Spleen (tissue), 11 donors: ENCODE results near the gene EML3. TPM values are rescaled to one million over a fixed set of nuclear protein-coding genes. Genes with fewer than 3 reads are reported as not detected.
"Not testable (repeated sequence)": the region's sequence is repeated elsewhere in the genome, so short reads cannot be mapped to it uniquely, and the experiment has no call there.

Experiments
- DNase-seq: peaks from one replicate; pipeline ENCODE4 v3.0.0-alpha.2; 2020
- H3K27ac ChIP-seq, 8 donors: fragments of 200-600 bp; sonication (generic) in 7 of 8; 1 replicate in 4 of 8; 2 replicates in 4 of 8; pipeline versions ENCODE4 v1.5.0 to v1.8.0; 2016 to 2021; ENCODE audit warnings: inconsistent platforms in 4 of 8, mild to moderate bottlenecking in 4 of 8, moderate library complexity in 1 of 8
- H3K27me3 ChIP-seq, 7 donors: fragments of 200-600 bp; sonication (generic) in 6 of 7; replicated peaks in 1 of 7; 1 replicate in 4 of 7; 2 replicates in 3 of 7; pipeline versions ENCODE4 v1.5.0 to v1.8.0; 2016 to 2021; ENCODE audit warnings: inconsistent platforms in 3 of 7, mild to moderate bottlenecking in 1 of 7
- H3K36me3 ChIP-seq, 6 donors: fragments of 200-600 bp; sonication (generic) in 5 of 6; 1 replicate in 4 of 6; 2 replicates in 2 of 6; pipeline versions ENCODE4 v1.5.0 to v1.8.0; 2016 to 2021; ENCODE audit warnings: inconsistent platforms in 2 of 6
- H3K4me1 ChIP-seq, 6 donors: fragments of 200-600 bp; sonication (generic) in 5 of 6; 1 replicate in 3 of 6; 2 replicates in 3 of 6; pipeline versions ENCODE4 v1.5.0 to v1.8.0; 2016 to 2021; ENCODE audit warnings: inconsistent platforms in 3 of 6
- H3K4me3 ChIP-seq, 8 donors: fragments of 200-600 bp; sonication (generic) in 7 of 8; 1 replicate in 4 of 8; 2 replicates in 4 of 8; pipeline versions ENCODE4 v1.5.0 to v1.8.0; 2016 to 2021; ENCODE audit warnings: inconsistent platforms in 4 of 8, mild to moderate bottlenecking in 4 of 8, moderate library complexity in 2 of 8
- H3K9me3 ChIP-seq, 8 donors: fragments of 200-600 bp; sonication (generic) in 7 of 8; 1 replicate in 4 of 8; 2 replicates in 4 of 8; pipeline versions ENCODE4 v1.5.0 to v1.8.0; 2016 to 2021; ENCODE audit warnings: inconsistent platforms in 4 of 8
- POLR2A ChIP-seq, 3 donors: fragments of 450-650 bp; IDR thresholded peaks; one replicate each; pipeline ENCODE4 v1.5.1; 2017; ENCODE audit warnings: antibody characterized with exemption in 3 of 3, mild to moderate bottlenecking in 1 of 3
- POLR2AphosphoS5 ChIP-seq, 3 donors: sonication (generic); formaldehyde crosslinking; IDR thresholded peaks; one replicate each; pipeline ENCODE4 v1.5.1; 2017; ENCODE audit warnings: antibody characterized with exemption in 3 of 3
- WGBS, 5 donors: extraction: QIAGEN DNeasy Blood & Tissue Kit in 3 of 5; methylation state at CpG; one replicate each; pipeline versions ENCODE4 v1.1.5 to v1.1.7; 2013 to 2018; 5-methylcytosine and 5-hydroxymethylcytosine counted together
- intact Hi-C: fragments of 100-400 bp; cut with DNase I; formaldehyde crosslinking; loops from one replicate; pipeline ENCODE4 v1.15.0; 2023; ENCODE audit warnings: low total_unique reads
- polyA plus RNA-seq, 3 donors: library from polyadenylated mRNA; stranded (reverse); fragments of 200-250 nt; gene quantifications; one replicate each; pipeline ENCODE4 v1.2.1, GENCODE V29; 2013
- total RNA-seq, 7 donors: library from RNA; depleted of rRNA in 3 of 7; stranded (reverse); fragments of >200 nt in 3 of 7; fragmentation: NEBNext Ultra II Directional in 4 of 7; extraction: Animal tissue kit (Norgen Biotek cat#: 25700) in 4 of 7; gene quantifications; one replicate each; pipeline versions ENCODE4 v1.1.0 to v1.2.1, GENCODE V29; 2016 to 2021
- TF ChIP-seq, protein P1 (sequence below), 11 experiments: fragments of 200-600 bp in 7 of 11; fragments of 450-650 bp in 4 of 11; sonication (generic) in 4 of 11; IDR thresholded peaks in 8 of 11; conservative IDR thresholded peaks in 3 of 11; 1 replicate in 7 of 11; 2 replicates in 4 of 11; pipeline versions ENCODE4 v1.4.0 to v1.8.0; 2016 to 2021; ENCODE audit warnings: antibody characterized with exemption in 11 of 11, inconsistent platforms in 4 of 11, mild to moderate bottlenecking in 1 of 11
- donor health status: healthy with polysubstance abuse.
- donor health status: DM: no; HTN: no; CAD: no; lungs with moderate emphysema.
- donor health status: DM: no; HTN: no; CAD: no.
- donor health status: Bipolar disorder and iron deficiency.
- donor health status: healthy.
- donor health status: DM: no; HTN: no; CAD: no.
- donor health status: DM: yes; HTN: yes; CAD: no.

Gene EML3
- total and polyA plus RNA-seq, 10 donors, result 46.7 to 159 (median 112) TPM

DNA sequence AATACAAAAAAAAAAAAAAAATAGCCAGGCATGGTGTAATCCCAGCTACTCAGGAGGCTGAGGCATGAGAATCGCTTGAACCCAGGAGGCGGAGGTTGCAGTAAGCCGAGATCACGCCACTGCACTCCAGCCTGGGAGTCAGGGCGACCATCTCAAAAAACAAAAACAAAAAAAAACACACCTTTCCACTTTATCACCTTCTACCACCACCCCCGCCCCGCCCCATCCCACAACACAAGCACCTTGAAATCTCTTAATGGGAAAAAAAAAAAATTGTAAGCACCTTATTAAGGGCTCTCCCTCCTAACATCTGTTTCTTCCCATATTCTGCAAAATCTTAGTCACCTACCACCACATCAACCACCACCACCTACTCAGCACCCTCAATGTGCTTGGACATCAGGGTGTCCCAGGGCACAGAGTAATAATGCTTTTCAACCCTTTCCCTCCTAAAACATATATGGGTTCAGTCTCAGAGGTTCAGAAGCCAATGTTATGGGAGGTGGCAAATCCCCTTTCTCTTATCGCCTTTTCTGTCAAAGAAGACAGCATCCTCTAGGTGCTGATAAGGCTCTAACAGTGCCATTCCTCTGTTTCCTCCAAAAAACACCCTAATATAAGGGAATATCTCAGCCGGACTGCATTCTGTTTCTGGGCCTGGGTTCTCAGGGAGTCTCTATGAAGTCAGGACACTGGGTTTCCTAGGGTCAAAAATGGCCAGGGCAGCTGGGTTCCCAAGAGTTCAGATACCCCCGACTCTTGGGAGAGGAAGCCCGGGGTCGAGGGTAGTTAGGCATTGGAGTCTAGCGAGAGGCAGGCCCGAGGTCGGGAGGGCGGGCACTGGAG is 39.8 kb upstream of the EML3 start:
- WGBS, 5 donors, result 35 to 38% (median 38%) methylated on average over 13 to 16 of the region's 16 CpGs
- H3K27ac ChIP-seq, result peak overlapping the region; percentile 78 to 97 (median 91)
- H3K36me3 ChIP-seq, result peaks cover 0 to 33% (median 23%) of the 10 kb centered on the region in 6 donors
- TF ChIP-seq POLR2A (IDR thresholded peaks at IDR 0.05) (no peak), POLR2AphosphoS5 (IDR thresholded peaks at IDR 0.05) (no peak)
- TF ChIP-seq, protein P1, sequence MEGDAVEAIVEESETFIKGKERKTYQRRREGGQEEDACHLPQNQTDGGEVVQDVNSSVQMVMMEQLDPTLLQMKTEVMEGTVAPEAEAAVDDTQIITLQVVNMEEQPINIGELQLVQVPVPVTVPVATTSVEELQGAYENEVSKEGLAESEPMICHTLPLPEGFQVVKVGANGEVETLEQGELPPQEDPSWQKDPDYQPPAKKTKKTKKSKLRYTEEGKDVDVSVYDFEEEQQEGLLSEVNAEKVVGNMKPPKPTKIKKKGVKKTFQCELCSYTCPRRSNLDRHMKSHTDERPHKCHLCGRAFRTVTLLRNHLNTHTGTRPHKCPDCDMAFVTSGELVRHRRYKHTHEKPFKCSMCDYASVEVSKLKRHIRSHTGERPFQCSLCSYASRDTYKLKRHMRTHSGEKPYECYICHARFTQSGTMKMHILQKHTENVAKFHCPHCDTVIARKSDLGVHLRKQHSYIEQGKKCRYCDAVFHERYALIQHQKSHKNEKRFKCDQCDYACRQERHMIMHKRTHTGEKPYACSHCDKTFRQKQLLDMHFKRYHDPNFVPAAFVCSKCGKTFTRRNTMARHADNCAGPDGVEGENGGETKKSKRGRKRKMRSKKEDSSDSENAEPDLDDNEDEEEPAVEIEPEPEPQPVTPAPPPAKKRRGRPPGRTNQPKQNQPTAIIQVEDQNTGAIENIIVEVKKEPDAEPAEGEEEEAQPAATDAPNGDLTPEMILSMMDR (IDR thresholded peaks at IDR 0.05 in 8 of 11, conservative IDR thresholded peaks at IDR 0.05 in 3 of 11), result no peak
- no peaks in the 10 kb centered on the region for H3K9me3 ChIP-seq
- peak overlapping the region; percentile 50 to 90 (median 77) for H3K4me3 ChIP-seq
- H3K27me3 ChIP-seq, result no peaks in the 10 kb centered on the region
- intact Hi-C loops, result no loop called here
- peaks cover 12 to 53% (median 29%) of the 10 kb centered on the region in 6 donors for H3K4me1 ChIP-seq
- DNase-seq, result peak; percentile 25

DNA sequence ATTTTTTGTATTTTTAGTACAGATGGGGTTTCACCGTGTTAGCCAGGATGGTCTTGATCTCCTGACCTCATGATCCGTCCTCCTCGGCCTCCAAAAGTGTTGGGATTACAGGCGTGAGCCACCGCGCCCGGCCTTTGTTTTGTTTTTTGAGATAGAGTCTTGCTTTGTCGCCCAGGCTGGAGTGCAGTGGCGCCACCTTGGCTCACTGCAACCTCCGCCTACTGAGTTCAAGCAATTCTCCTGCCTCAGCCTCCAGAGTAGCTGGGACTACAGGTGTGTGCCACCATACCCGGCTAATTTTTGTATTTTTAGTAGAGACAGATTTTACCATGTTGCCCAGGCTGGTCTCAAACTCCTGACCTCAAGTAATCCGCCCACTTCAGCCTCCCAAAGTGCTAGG is 37.7 kb upstream of the EML3 start:
- Histone ChIP-seq H3K36me3 (peaks cover 0 to 33% (median 23%) of the 10 kb centered on the region in 6 donors), H3K4me1 (peaks cover 23 to 72% (median 46%) of the 10 kb centered on the region in 6 donors)
- H3K9me3 ChIP-seq, intact Hi-C loops, H3K4me3 ChIP-seq, H3K27me3 ChIP-seq, H3K27ac ChIP-seq: not testable (repeated sequence)
- DNase-seq, result peak; percentile 29
- WGBS, 5 donors, result 88 to 98% (median 94%) methylated on average over 12 of the region's 12 CpGs

DNA sequence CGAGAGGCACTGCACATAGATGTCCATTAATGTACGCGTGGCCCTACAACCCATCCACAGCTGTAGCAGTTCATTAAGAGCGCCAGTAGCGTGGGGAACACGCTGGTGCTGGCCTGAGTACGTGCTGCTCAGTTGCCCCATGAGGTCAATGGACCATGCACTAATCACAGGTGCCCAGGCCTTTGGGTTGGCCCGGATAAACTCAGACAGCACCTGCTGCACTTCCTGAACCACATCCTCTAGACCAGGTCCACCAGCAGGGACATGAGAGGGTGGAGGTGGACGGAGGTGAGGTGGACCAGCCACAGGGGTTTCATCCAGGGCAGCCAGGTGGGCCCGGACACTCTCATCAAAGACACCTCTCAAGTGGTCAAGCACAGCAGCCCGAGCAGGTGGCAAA is 36.9 kb upstream of the EML3 start:
- TF ChIP-seq, protein P1 (IDR thresholded peaks at IDR 0.05 in 8 of 11, conservative IDR thresholded peaks at IDR 0.05 in 3 of 11), result no peak
- TF ChIP-seq POLR2AphosphoS5 (IDR thresholded peaks at IDR 0.05) (no peak), POLR2A (IDR thresholded peaks at IDR 0.05) (no peak)
- H3K4me3 ChIP-seq, result no peak overlapping the region
- H3K36me3 ChIP-seq, result peaks cover 0 to 35% (median 24%) of the 10 kb centered on the region in 6 donors
- H3K27me3 ChIP-seq, result no peaks in the 10 kb centered on the region
- H3K4me1 ChIP-seq, result peaks cover 29 to 77% (median 53%) of the 10 kb centered on the region in 6 donors
- H3K27ac ChIP-seq, result no peak overlapping the region
- intact Hi-C loops, result no loop called here
- H3K9me3 ChIP-seq, result no peaks in the 10 kb centered on the region
- WGBS, 5 donors, result 86 to 89% (median 89%) methylated on average over 11 of the region's 11 CpGs
- peak; percentile 62 for DNase-seq

DNA sequence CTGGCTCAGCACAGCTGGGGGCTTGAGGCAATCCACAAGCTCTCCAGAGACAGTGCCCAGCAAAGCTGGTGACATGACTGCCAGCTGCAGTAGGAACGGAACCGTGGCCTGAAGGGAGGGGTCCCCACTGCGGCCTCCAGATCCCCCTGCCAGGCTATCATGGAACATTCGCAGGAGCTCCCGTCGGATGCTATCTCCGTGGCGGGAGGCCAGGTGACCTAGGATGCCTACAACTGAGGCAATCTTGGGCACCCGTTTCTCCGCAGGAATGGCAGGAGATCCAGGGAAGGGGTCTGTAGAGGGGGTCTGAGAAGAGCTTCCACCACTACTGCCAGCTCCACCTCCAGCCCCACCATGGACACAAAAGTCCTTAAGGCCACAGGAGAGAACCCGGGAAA is 36.4 kb upstream of the EML3 start:
- Histone ChIP-seq H3K4me1 (peaks cover 32 to 77% (median 55%) of the 10 kb centered on the region in 6 donors), H3K4me3 (no peak overlapping the region), H3K9me3 (no peaks in the 10 kb centered on the region), H3K27ac (no peak overlapping the region), H3K27me3 (no peaks in the 10 kb centered on the region), H3K36me3 (peaks cover 0 to 40% (median 28%) of the 10 kb centered on the region in 6 donors)
- intact Hi-C loops, result no loop called here
- TF ChIP-seq POLR2AphosphoS5 (IDR thresholded peaks at IDR 0.05) (no peak), POLR2A (IDR thresholded peaks at IDR 0.05) (no peak)
- TF ChIP-seq, protein P1 (IDR thresholded peaks at IDR 0.05 in 8 of 11, conservative IDR thresholded peaks at IDR 0.05 in 3 of 11), result no peak
- WGBS, 5 donors, result 94 to 98% (median 95%) methylated on average over 11 of the region's 11 CpGs
- DNase-seq, result peak; percentile 75
